ENCODE measurements around the gene RERE. TPM values are rescaled to one million over a fixed set of nuclear protein-coding genes. Genes with fewer than 3 reads are reported as not detected.

RERE gene
- total RNA-seq, 2 donors from 2014 or later: 74.5 to 128 TPM

DNA sequence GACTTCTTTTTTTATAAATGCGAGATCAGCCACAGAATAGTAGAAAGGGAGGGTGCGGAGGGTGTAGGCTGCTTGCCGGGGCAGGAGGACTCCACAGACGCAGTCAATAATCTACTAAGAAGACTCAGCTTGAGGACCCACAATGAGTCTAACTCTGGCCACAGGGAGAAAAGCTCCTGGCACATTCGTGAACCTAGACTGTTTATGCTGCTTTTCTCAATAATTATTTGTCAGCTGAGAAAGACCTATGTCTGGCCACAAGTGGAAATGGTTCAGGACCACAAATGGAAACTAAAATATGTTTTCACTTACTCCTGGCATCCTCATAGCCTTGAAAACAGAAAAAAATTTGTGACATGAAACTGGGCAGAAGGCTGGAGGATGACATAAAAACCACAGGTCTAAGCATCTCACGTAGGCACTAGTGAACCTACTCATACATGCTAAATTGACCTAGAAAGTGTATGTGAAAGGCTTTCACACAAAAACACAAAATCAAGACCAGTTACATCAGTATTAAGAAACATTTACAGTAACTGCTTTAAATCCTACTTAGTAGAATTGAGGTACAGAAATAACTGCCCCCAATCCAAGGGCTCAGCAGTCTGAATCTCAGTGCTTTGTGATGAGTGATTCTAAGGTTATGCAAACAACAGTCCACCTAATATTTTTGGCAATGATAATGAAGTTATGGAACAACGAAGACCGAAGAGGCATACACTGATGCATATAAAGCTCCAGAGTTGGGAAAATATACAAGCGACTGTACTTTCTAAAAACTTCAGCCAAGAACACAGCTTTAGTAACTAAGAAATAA is 340.1 kb downstream of the RERE start:
- intact Hi-C loops (cut with DNase I): no loop called here
- Histone ChIP-seq H3K4me1 (peaks cover 6% of the 10 kb centered on the region), H3K9me3 (no peaks in the 10 kb centered on the region), H3K27ac (peak overlapping the region in 2 of 4 donors; percentile 12 to 25), H3K4me3 (no peak overlapping the region), H3K27me3 (no peaks in the 10 kb centered on the region), H3K36me3 (replicated peaks in 1 of 2; ENCODE audit: insufficient read depth in 1 of 2, low read depth in 2 of 2) (no peaks in the 10 kb centered on the region)
- TF ChIP-seq POLR2A (IDR thresholded peaks at IDR 0.05): no peak
- TF ChIP-seq, protein P1, sequence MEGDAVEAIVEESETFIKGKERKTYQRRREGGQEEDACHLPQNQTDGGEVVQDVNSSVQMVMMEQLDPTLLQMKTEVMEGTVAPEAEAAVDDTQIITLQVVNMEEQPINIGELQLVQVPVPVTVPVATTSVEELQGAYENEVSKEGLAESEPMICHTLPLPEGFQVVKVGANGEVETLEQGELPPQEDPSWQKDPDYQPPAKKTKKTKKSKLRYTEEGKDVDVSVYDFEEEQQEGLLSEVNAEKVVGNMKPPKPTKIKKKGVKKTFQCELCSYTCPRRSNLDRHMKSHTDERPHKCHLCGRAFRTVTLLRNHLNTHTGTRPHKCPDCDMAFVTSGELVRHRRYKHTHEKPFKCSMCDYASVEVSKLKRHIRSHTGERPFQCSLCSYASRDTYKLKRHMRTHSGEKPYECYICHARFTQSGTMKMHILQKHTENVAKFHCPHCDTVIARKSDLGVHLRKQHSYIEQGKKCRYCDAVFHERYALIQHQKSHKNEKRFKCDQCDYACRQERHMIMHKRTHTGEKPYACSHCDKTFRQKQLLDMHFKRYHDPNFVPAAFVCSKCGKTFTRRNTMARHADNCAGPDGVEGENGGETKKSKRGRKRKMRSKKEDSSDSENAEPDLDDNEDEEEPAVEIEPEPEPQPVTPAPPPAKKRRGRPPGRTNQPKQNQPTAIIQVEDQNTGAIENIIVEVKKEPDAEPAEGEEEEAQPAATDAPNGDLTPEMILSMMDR (IDR thresholded peaks at IDR 0.05): no peak
- DNase-seq (no peak), ATAC-seq (no peak)
- WGBS, 2 donors: 63 to 73% methylated on average over 9 of the region's 9 CpGs

DNA sequence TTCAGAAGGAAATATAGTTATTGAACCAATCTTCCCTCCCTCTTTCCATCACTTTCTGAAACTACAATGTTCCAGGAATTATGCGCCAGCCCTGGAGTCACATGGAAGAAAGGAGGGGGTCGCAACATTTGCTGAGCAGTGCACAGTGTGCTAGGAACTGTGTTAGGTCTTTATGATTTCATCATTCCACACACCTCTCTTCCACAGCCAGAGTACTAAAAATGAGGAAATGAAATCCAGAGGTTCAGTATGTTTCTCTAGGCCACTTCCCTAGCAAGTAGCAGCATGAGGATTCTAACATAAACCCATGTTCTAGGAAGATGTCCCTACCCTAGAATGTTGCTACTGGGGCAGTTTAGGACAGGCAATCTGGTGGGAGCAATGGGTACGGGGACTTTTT is 341.4 kb downstream of the RERE start:
- TF ChIP-seq POLR2A (IDR thresholded peaks at IDR 0.05): no peak
- TF ChIP-seq, protein P1 (IDR thresholded peaks at IDR 0.05): no peak
- intact Hi-C loops (cut with DNase I): no loop called here
- H3K4me3 ChIP-seq: no peak overlapping the region
- no peak for ATAC-seq
- no peaks in the 10 kb centered on the region for H3K36me3 ChIP-seq (replicated peaks in 1 of 2; ENCODE audit: insufficient read depth in 1 of 2, low read depth in 2 of 2)
- DNase-seq: no peak
- no peaks in the 10 kb centered on the region for H3K9me3 ChIP-seq
- H3K4me1 ChIP-seq: peaks cover 6% of the 10 kb centered on the region
- H3K27me3 ChIP-seq: no peaks in the 10 kb centered on the region
- no peak overlapping the region for H3K27ac ChIP-seq
- WGBS, 2 donors: 74 to 77% methylated on average over 3 of the region's 3 CpGs

DNA sequence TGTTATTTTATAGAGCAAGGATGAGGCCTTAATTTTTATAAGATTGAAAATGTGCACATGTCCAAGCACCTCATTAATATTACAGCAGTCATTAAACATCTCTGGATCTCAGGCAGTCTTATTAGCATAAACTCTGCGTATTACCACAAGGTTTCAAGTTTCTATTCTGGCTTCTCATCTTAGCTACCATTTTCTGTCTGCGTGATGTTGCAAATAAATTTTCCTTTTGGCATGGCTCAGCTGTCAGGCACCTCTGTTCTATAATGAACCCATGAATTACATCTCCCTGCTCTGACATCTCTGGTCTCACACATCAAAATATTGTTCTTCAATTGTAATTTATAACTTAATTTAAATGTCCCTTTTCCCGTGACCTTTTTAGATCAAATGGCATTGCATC is 343.1 kb downstream of the RERE start:
- Histone ChIP-seq H3K4me3 (no peak overlapping the region), H3K36me3 (replicated peaks in 1 of 2; ENCODE audit: insufficient read depth in 1 of 2, low read depth in 2 of 2) (no peaks in the 10 kb centered on the region), H3K9me3 (no peaks in the 10 kb centered on the region), H3K27ac (no peak overlapping the region), H3K27me3 (no peaks in the 10 kb centered on the region), H3K4me1 (peaks cover 6% of the 10 kb centered on the region)
- no peak for TF ChIP-seq POLR2A (IDR thresholded peaks at IDR 0.05)
- TF ChIP-seq, protein P1 (IDR thresholded peaks at IDR 0.05): no peak
- intact Hi-C loops (cut with DNase I): no loop called here
- DNase-seq (no peak), ATAC-seq (no peak)
- 92 to 96% methylated on average over 3 of the region's 3 CpGs for WGBS, 2 donors

DNA sequence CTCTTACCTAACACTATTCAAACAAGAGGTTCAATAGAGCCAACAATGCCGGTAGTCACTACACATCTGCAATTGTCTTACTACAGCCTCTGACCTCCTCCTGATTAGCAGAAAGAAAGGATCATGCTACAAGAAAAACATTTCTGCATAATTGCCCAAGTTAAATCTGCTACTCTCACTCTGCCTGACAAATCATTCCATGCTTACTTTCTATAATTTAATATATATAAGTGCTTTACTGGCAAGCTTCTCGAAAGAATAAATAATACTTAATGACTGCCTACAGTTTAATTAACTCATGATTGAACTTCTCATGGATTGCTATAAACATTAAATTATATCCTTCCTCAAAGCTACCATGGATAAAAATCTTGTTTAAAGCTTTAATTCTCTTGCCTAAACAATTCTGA is 343.5 kb downstream of the RERE start:
- H3K36me3 ChIP-seq (replicated peaks in 1 of 2; ENCODE audit: insufficient read depth in 1 of 2, low read depth in 2 of 2): no peaks in the 10 kb centered on the region
- peaks cover 9% of the 10 kb centered on the region for H3K4me1 ChIP-seq
- H3K27me3 ChIP-seq: no peaks in the 10 kb centered on the region
- ATAC-seq (no peak), DNase-seq (no peak)
- 63 to 74% methylated on average over 2 of the region's 2 CpGs for WGBS, 2 donors
- H3K9me3 ChIP-seq: no peaks in the 10 kb centered on the region
- intact Hi-C loops (cut with DNase I): no loop called here
- H3K27ac ChIP-seq: no peak overlapping the region
- H3K4me3 ChIP-seq: no peak overlapping the region
- no peak for TF ChIP-seq POLR2A (IDR thresholded peaks at IDR 0.05)
- TF ChIP-seq, protein P1 (IDR thresholded peaks at IDR 0.05): no peak

All from body of pancreas (tissue), 4 donors.